SK-N-SH (cell line): ENCODE results near the gene UBE2I.

ENCODE experiments used
- CTCF ChIP-seq: fragments of 200-600 bp; sonication (generic); IDR thresholded peaks from 2 replicates; pipeline ENCODE4 v1.6.1; 2017; ENCODE audit warnings: antibody characterized with exemption, mild to moderate bottlenecking, moderate library complexity
- ELF1 ChIP-seq: IDR thresholded peaks from 2 replicates; pipeline ENCODE4 v1.4.0; 2012
- IRF3 ChIP-seq: fragments of 150-350 bp; IDR thresholded peaks from 2 replicates; pipeline ENCODE4 v1.6.1; 2016; ENCODE audit warnings: mild to moderate bottlenecking, low read depth, low read length
- MXI1 ChIP-seq: IDR thresholded peaks from 2 replicates; pipeline ENCODE4 v1.6.1; 2012; ENCODE audit warnings: mild to moderate bottlenecking, low read depth, low read length, improper control_type of control experiment
- POLR2AphosphoS5 ChIP-seq: IDR thresholded peaks from 2 replicates; pipeline ENCODE4 v1.6.1; 2012; ENCODE audit warnings: low read depth, low read length
- SIN3A ChIP-seq: IDR thresholded peaks from 2 replicates; pipeline ENCODE4 v1.6.1; 2012; ENCODE audit warnings: low read depth, mild to moderate bottlenecking, low read length, moderate library complexity, borderline replicate concordance
- USF1 ChIP-seq: IDR thresholded peaks from 2 replicates; pipeline ENCODE4 v1.4.0; 2012; ENCODE audit warnings: low read depth, borderline replicate concordance
- USF2 ChIP-seq: fragments of 150-350 bp; IDR thresholded peaks from 2 replicates; pipeline ENCODE4 v1.6.1; 2017; ENCODE audit warnings: antibody characterized with exemption, low read length, low read depth, borderline replicate concordance
- TF ChIP-seq, protein P1 (sequence below): IDR thresholded peaks from 2 replicates; pipeline ENCODE4; 2012

GRCh38 chr16:1326391-1326790, 17.0 kb downstream of the UBE2I start:
- TF ChIP-seq IRF3 (no peak), POLR2AphosphoS5 (no peak), CTCF (no peak), MXI1 (no peak), USF1 (no peak), ELF1 (no peak), USF2 (no peak), SIN3A (no peak)
- TF ChIP-seq, protein P1, sequence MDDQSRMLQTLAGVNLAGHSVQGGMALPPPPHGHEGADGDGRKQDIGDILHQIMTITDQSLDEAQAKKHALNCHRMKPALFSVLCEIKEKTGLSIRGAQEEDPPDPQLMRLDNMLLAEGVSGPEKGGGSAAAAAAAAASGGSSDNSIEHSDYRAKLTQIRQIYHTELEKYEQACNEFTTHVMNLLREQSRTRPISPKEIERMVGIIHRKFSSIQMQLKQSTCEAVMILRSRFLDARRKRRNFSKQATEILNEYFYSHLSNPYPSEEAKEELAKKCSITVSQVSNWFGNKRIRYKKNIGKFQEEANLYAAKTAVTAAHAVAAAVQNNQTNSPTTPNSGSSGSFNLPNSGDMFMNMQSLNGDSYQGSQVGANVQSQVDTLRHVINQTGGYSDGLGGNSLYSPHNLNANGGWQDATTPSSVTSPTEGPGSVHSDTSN = no peak
